Peyer's patch (tissue), 4 donors: ENCODE results near the gene NELFCD. TPM values are rescaled to one million over a fixed set of nuclear protein-coding genes. Genes with fewer than 3 reads are reported as not detected.
"Not testable (repeated sequence)": the region's sequence is repeated elsewhere in the genome, so short reads cannot be mapped to it uniquely, and the experiment has no call there.

ENCODE experiments used
- DNase-seq, 3 donors: peaks; one replicate each; pipeline ENCODE4 v3.0.0-alpha.2; 2017 to 2019
- H3K27ac ChIP-seq, 4 donors: fragments of 200-600 bp; sonication (generic); one replicate each; pipeline ENCODE4 v1.5.1; 2016 to 2019
- H3K27me3 ChIP-seq, 2 donors: fragments of 200-600 bp; sonication (generic); one replicate each; pipeline ENCODE4 v1.5.1; 2019
- H3K36me3 ChIP-seq, 3 donors: fragments of 200-600 bp; sonication (generic); one replicate each; pipeline ENCODE4 v1.5.1; 2016 to 2019
- H3K4me1 ChIP-seq, 4 donors: fragments of 200-600 bp; sonication (generic); one replicate each; pipeline ENCODE4 v1.5.1; 2016 to 2019
- H3K4me3 ChIP-seq, 4 donors: fragments of 200-600 bp; sonication (generic); 1 replicate in 3 of 4; 2 replicates in 1 of 4; pipeline ENCODE4 v1.5.1; 2016 to 2019; ENCODE audit warnings: mild to moderate bottlenecking in 1 of 4
- H3K9me3 ChIP-seq, 4 donors: fragments of 200-600 bp; sonication (generic); one replicate each; pipeline ENCODE4 v1.5.1; 2016 to 2019; ENCODE audit warnings: mild to moderate bottlenecking in 1 of 4
- CTCF ChIP-seq, 6 experiments: fragments of 450-650 bp in 4 of 6; fragments of 200-600 bp in 2 of 6; sonication (generic) in 1 of 6; IDR thresholded peaks; one replicate each; pipeline ENCODE4 v1.5.1; 2017 to 2019; ENCODE audit warnings: antibody characterized with exemption in 6 of 6, mild to moderate bottlenecking in 3 of 6, moderate library complexity in 1 of 6
- POLR2A ChIP-seq, 2 donors: fragments of 450-650 bp; IDR thresholded peaks; one replicate each; pipeline ENCODE4 v1.5.1; 2017; ENCODE audit warnings: antibody characterized with exemption in 2 of 2, mild to moderate bottlenecking in 2 of 2, moderate library complexity in 2 of 2
- total RNA-seq, 4 donors: library from RNA; depleted of rRNA; stranded (reverse); fragments of >200 nt; gene quantifications; one replicate each; pipeline ENCODE4 v1.1.0, GENCODE V29; 2016

The NELFCD gene
- total RNA-seq, 4 donors from 2014 or later = 39.6 to 98.2 (median 65.1) TPM

- H3K4me1 ChIP-seq = no peaks in the 10 kb centered on the region
- H3K4me3 ChIP-seq = no peak overlapping the region
- no peaks in the 10 kb centered on the region for H3K9me3 ChIP-seq
- no peak for DNase-seq
- no peak overlapping the region for H3K27ac ChIP-seq
- no peak for TF ChIP-seq CTCF (IDR thresholded peaks at IDR 0.05)
- no peak for TF ChIP-seq POLR2A (IDR thresholded peaks at IDR 0.05)
- no peaks in the 10 kb centered on the region for H3K36me3 ChIP-seq
- no peaks in the 10 kb centered on the region for H3K27me3 ChIP-seq
Observed at GRCh38 chr20:58942549-58942948, 38.5 kb upstream of the NELFCD start.

GRCh38 chr20:58944610-58945009 lies 36.4 kb upstream of the NELFCD start:
- H3K36me3 ChIP-seq = no peaks in the 10 kb centered on the region
- H3K4me1 ChIP-seq = no peaks in the 10 kb centered on the region
- H3K4me3 ChIP-seq = no peak overlapping the region
- TF ChIP-seq POLR2A (IDR thresholded peaks at IDR 0.05) (no peak), CTCF (IDR thresholded peaks at IDR 0.05) (no peak)
- no peaks in the 10 kb centered on the region for H3K9me3 ChIP-seq
- DNase-seq = no peak
- no peaks in the 10 kb centered on the region for H3K27me3 ChIP-seq
- no peak overlapping the region for H3K27ac ChIP-seq

GRCh38 chr20:58945965-58946631 lies 35.0 kb upstream of the NELFCD start:
- no peak for DNase-seq
- Histone ChIP-seq H3K27ac (no peak overlapping the region), H3K4me1 (no peaks in the 10 kb centered on the region), H3K4me3 (no peak overlapping the region), H3K9me3 (no peaks in the 10 kb centered on the region), H3K27me3 (no peaks in the 10 kb centered on the region), H3K36me3 (no peaks in the 10 kb centered on the region)
- TF ChIP-seq CTCF (IDR thresholded peaks at IDR 0.05) (no peak), POLR2A (IDR thresholded peaks at IDR 0.05) (no peak)

GRCh38 chr20:58947797-58948388 lies 33.2 kb upstream of the NELFCD start:
- H3K9me3 ChIP-seq, H3K4me3 ChIP-seq, H3K36me3 ChIP-seq, H3K27me3 ChIP-seq, DNase-seq, H3K4me1 ChIP-seq, H3K27ac ChIP-seq: not testable (repeated sequence)

- H3K9me3 ChIP-seq = no peaks in the 10 kb centered on the region
- no peak for DNase-seq
- TF ChIP-seq POLR2A (IDR thresholded peaks at IDR 0.05) (no peak), CTCF (IDR thresholded peaks at IDR 0.05) (no peak)
Observed at GRCh38 chr20:58950603-58951002, 30.5 kb upstream of the NELFCD start.

GRCh38 chr20:58953050-58953449 lies 28.0 kb upstream of the NELFCD start:
- no peaks in the 10 kb centered on the region for H3K36me3 ChIP-seq
- no peaks in the 10 kb centered on the region for H3K27me3 ChIP-seq
- H3K4me1 ChIP-seq = no peaks in the 10 kb centered on the region
- DNase-seq = no peak
- no peak overlapping the region for H3K4me3 ChIP-seq
- H3K27ac ChIP-seq = no peak overlapping the region
- H3K9me3 ChIP-seq = no peaks in the 10 kb centered on the region
- TF ChIP-seq POLR2A (IDR thresholded peaks at IDR 0.05) (no peak), CTCF (IDR thresholded peaks at IDR 0.05) (no peak)

More at GRCh38 chr20:58950603-58951002, 30.5 kb upstream of the NELFCD start:
- H3K36me3 ChIP-seq = no peaks in the 10 kb centered on the region
- no peak overlapping the region for H3K4me3 ChIP-seq
- H3K4me1 ChIP-seq = no peaks in the 10 kb centered on the region
- no peak overlapping the region for H3K27ac ChIP-seq
- H3K27me3 ChIP-seq = no peaks in the 10 kb centered on the region
